ENCODE measurements around the gene POC5.

GRCh38 chr5:75744355-75744754 lies 27.1 kb upstream of the POC5 start:
- no peak for TF ChIP-seq POLR2A (IDR thresholded peaks at IDR 0.05)
- TF ChIP-seq POLR2AphosphoS5 (IDR thresholded peaks at IDR 0.05): no peak

Measured in suprapubic skin (tissue), 4 donors.